H9 (cell line): ENCODE results near the gene PARP1. TPM values are rescaled to one million over a fixed set of nuclear protein-coding genes. Genes with fewer than 3 reads are reported as not detected.

Source experiments
- DNase-seq: peaks from one replicate; pipeline ENCODE4 v3.0.0-alpha.2; 2017
- H2AFZ ChIP-seq: one replicate; pipeline ENCODE4 v1.6.1; 2013; ENCODE audit warnings: mild to moderate bottlenecking, low read length, control low read depth, moderate library complexity
- H2AK5ac ChIP-seq: 2 replicates; pipeline ENCODE4 v1.6.1; 2013; ENCODE audit warnings: low read length, control low read depth, mixed read lengths; ENCODE audit not compliant: insufficient read length
- H2BK120ac ChIP-seq: one replicate; pipeline ENCODE4 v1.6.1; 2013; ENCODE audit warnings: low read depth, mild to moderate bottlenecking, low read length, control low read depth, inconsistent platforms; ENCODE audit not compliant: poor library complexity, severe bottlenecking
- H2BK12ac ChIP-seq: 2 replicates; pipeline ENCODE4 v1.6.1; 2013; ENCODE audit warnings: low read length, control low read depth, mixed read lengths, low read depth; ENCODE audit not compliant: insufficient read length
- H2BK15ac ChIP-seq: 2 replicates; pipeline ENCODE4 v1.6.1; 2013; ENCODE audit warnings: low read depth, low read length, control low read depth
- H2BK20ac ChIP-seq: one replicate; pipeline ENCODE4 v1.6.1; 2013; ENCODE audit warnings: low read depth, mild to moderate bottlenecking, low read length, control low read depth, inconsistent platforms; ENCODE audit not compliant: poor library complexity, severe bottlenecking
- H2BK5ac ChIP-seq: 2 replicates; pipeline ENCODE4 v1.6.1; 2013; ENCODE audit warnings: low read length, control low read depth, mixed read lengths; ENCODE audit not compliant: insufficient read length
- H3K14ac ChIP-seq: 2 replicates; pipeline ENCODE4 v1.6.1; 2013; ENCODE audit warnings: low read length, control low read depth; ENCODE audit not compliant: insufficient read depth
- H3K18ac ChIP-seq: 2 replicates; pipeline ENCODE4 v1.6.1; 2013; ENCODE audit warnings: low read depth, mild to moderate bottlenecking, mixed read lengths, low read length, control low read depth; ENCODE audit not compliant: insufficient read length
- H3K23ac ChIP-seq: 2 replicates; pipeline ENCODE4 v1.6.1; 2013; ENCODE audit warnings: low read length, control low read depth, mixed read lengths, low read depth; ENCODE audit not compliant: insufficient read length
- H3K23me2 ChIP-seq: 2 replicates; pipeline ENCODE4 v1.6.1; 2013; ENCODE audit warnings: low read depth, mild to moderate bottlenecking, mixed read lengths, low read length, control low read depth; ENCODE audit not compliant: insufficient read length, poor library complexity, severe bottlenecking
- H3K27ac ChIP-seq: 2 replicates; pipeline ENCODE4 v1.5.1; 2013; ENCODE audit warnings: low read length, control low read depth, mixed read lengths, low read depth; ENCODE audit not compliant: insufficient read length
- H3K27me3 ChIP-seq: 2 replicates; pipeline ENCODE4 v1.6.1; 2013; ENCODE audit warnings: low read length, control low read depth, inconsistent platforms; ENCODE audit not compliant: insufficient read depth
- H3K4ac ChIP-seq: 2 replicates; pipeline ENCODE4 v1.6.1; 2013; ENCODE audit warnings: low read depth, mild to moderate bottlenecking, control low read depth, inconsistent platforms, low read length, moderate library complexity
- H3K4me1 ChIP-seq: 2 replicates; pipeline ENCODE4 v1.6.1; 2013; ENCODE audit warnings: low read length, control low read depth, inconsistent platforms; ENCODE audit not compliant: insufficient read depth
- H3K4me2 ChIP-seq: 2 replicates; pipeline ENCODE4 v1.6.1; 2013; ENCODE audit warnings: low read length, control low read depth, mixed read lengths; ENCODE audit not compliant: insufficient read length, insufficient read depth
- H3K56ac ChIP-seq: 2 replicates; pipeline ENCODE4 v1.6.1; 2013; ENCODE audit warnings: low read depth, mild to moderate bottlenecking, mixed read lengths, low read length, control low read depth; ENCODE audit not compliant: insufficient read length
- H3K79me1 ChIP-seq: 2 replicates; pipeline ENCODE4 v1.6.1; 2013; ENCODE audit warnings: low read depth, mild to moderate bottlenecking, moderate library complexity, low read length, control low read depth, inconsistent platforms; ENCODE audit not compliant: insufficient read depth, poor library complexity, severe bottlenecking
- H3K79me2 ChIP-seq: 2 replicates; pipeline ENCODE4 v1.6.1; 2013; ENCODE audit warnings: low read length, control low read depth, inconsistent platforms; ENCODE audit not compliant: insufficient read depth
- H3K9ac ChIP-seq: 2 replicates; pipeline ENCODE4 v1.6.1; 2013; ENCODE audit warnings: low read length, control low read depth, mixed read lengths; ENCODE audit not compliant: insufficient read length; ENCODE audit errors: extremely low read depth
- H3K9me3 ChIP-seq: one replicate; pipeline ENCODE4 v1.6.1; 2013; ENCODE audit warnings: low read depth, low read length, inconsistent platforms; ENCODE audit not compliant: control insufficient read depth
- H3T11ph ChIP-seq: one replicate; pipeline ENCODE4 v1.6.1; 2013; ENCODE audit warnings: mild to moderate bottlenecking, low read length, control low read depth, inconsistent platforms
- H4K20me1 ChIP-seq: one replicate; pipeline ENCODE4 v1.6.1; 2013; ENCODE audit not compliant: control insufficient read depth, insufficient read length, insufficient read depth
- H4K5ac ChIP-seq: 2 replicates; pipeline ENCODE4 v1.6.1; 2013; ENCODE audit warnings: low read depth, mild to moderate bottlenecking, mixed read lengths, low read length, control low read depth; ENCODE audit not compliant: insufficient read length
- H4K8ac ChIP-seq: replicated peaks from 2 replicates; pipeline ENCODE4 v1.6.1; 2013; ENCODE audit warnings: low read length, control low read depth, mixed read lengths, low read depth; ENCODE audit not compliant: insufficient read length
- H4K91ac ChIP-seq: 2 replicates; pipeline ENCODE4 v1.6.1; 2013; ENCODE audit warnings: low read depth, mild to moderate bottlenecking, moderate library complexity, mixed read lengths, low read length, control low read depth; ENCODE audit not compliant: insufficient read length
- H3K27ac Mint-ChIP-seq, 3 experiments: 2 replicates in 2 of 3; 3 replicates in 1 of 3; pipeline ENCODE4 v1.8.0; 2020 to 2021; ENCODE audit warnings: mixed read lengths in 3 of 3, mild to moderate bottlenecking in 1 of 3, moderate library complexity in 1 of 3
- H3K27me3 Mint-ChIP-seq: 2 replicates; pipeline ENCODE4 v1.8.0; 2021; ENCODE audit warnings: low read depth, mild to moderate bottlenecking, moderate library complexity, mixed read lengths
- H3K36me3 Mint-ChIP-seq, 3 experiments: 2 replicates in 2 of 3; 3 replicates in 1 of 3; pipeline ENCODE4 v1.8.0; 2020 to 2021; ENCODE audit warnings: low read depth in 3 of 3, mixed read lengths in 3 of 3; ENCODE audit not compliant: insufficient read depth in 1 of 3
- H3K4me1 Mint-ChIP-seq, 2 experiments: 2 replicates each; pipeline ENCODE4 v1.8.0; 2020; ENCODE audit warnings: mixed read lengths in 2 of 2
- H3K4me3 Mint-ChIP-seq, 2 experiments: 2 replicates in 1 of 2; 3 replicates in 1 of 2; pipeline ENCODE4 v1.8.0; 2020 to 2021; ENCODE audit warnings: mild to moderate bottlenecking in 2 of 2, mixed read lengths in 2 of 2, moderate library complexity in 1 of 2
- H3K9me3 Mint-ChIP-seq, 2 experiments: 2 replicates in 1 of 2; 3 replicates in 1 of 2; pipeline ENCODE4 v1.8.0; 2020; ENCODE audit warnings: mild to moderate bottlenecking in 2 of 2, mixed read lengths in 2 of 2, moderate library complexity in 1 of 2
- WGBS: extraction: QIAGEN DNeasy Blood & Tissue Kit; methylation state at CpG from one replicate; pipeline ENCODE4 v1.1.7; 2013; ENCODE audit warnings: missing lambda C conversion rate, low lambda C conversion rate, mixed read lengths; ENCODE audit not compliant: insufficient read length; ENCODE audit errors: extremely low coverage; 5-methylcytosine and 5-hydroxymethylcytosine counted together
- total RNA-seq: library from RNA; stranded (reverse); gene quantifications from 2 replicates; pipeline ENCODE4 v1.2.1, GENCODE V29; 2021
- TF ChIP-seq, protein P1 (sequence below): fragments of 200-600 bp; sonication (generic); conservative IDR thresholded peaks from 3 replicates; pipeline ENCODE4 v1.8.0; 2021; ENCODE audit warnings: antibody characterized with exemption, mild to moderate bottlenecking

The PARP1 gene
- total RNA-seq, 1 experiment from 2014 or later: 337 TPM

- Histone ChIP-seq H3K4me1 (peaks cover 17% of the 10 kb centered on the region), H3K79me2 (peaks cover 38% of the 10 kb centered on the region; the same call in 1 of the 2 replicates), H2BK12ac (no peak overlapping the region), H3K9me3 (no peaks in the 10 kb centered on the region), H3K23me2 (peaks cover 14% of the 10 kb centered on the region), H3K23ac (no peak overlapping the region), H2BK15ac (no peak overlapping the region), H3K27ac (no peak overlapping the region), H3K27me3 (no peaks in the 10 kb centered on the region), H3K9ac (peak overlapping the region; percentile 82), H4K20me1 (no peaks in the 10 kb centered on the region), H3K4me2 (peak overlapping the region; percentile 100), H3K14ac (no peak overlapping the region), H2BK5ac (no peak overlapping the region), H2AK5ac (no peak overlapping the region), H2BK120ac (no peak overlapping the region), H2AFZ (no peak overlapping the region), H3K79me1 (peaks cover 3% of the 10 kb centered on the region), H4K8ac (no peak overlapping the region), H2BK20ac (no peak overlapping the region), H4K5ac (no peak overlapping the region), H3K18ac (no peak overlapping the region), H3K56ac (no peak overlapping the region), H3K4ac (no peak overlapping the region), H3T11ph (no peak overlapping the region), H4K91ac (no peak overlapping the region)
- TF ChIP-seq, protein P1, sequence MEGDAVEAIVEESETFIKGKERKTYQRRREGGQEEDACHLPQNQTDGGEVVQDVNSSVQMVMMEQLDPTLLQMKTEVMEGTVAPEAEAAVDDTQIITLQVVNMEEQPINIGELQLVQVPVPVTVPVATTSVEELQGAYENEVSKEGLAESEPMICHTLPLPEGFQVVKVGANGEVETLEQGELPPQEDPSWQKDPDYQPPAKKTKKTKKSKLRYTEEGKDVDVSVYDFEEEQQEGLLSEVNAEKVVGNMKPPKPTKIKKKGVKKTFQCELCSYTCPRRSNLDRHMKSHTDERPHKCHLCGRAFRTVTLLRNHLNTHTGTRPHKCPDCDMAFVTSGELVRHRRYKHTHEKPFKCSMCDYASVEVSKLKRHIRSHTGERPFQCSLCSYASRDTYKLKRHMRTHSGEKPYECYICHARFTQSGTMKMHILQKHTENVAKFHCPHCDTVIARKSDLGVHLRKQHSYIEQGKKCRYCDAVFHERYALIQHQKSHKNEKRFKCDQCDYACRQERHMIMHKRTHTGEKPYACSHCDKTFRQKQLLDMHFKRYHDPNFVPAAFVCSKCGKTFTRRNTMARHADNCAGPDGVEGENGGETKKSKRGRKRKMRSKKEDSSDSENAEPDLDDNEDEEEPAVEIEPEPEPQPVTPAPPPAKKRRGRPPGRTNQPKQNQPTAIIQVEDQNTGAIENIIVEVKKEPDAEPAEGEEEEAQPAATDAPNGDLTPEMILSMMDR: no peak
- no CpG with 5 or more reads among the region's 4 CpGs for whole genome bisulfite sequencing
- peaks cover 45 to 48% of the 10 kb centered on the region in 2 experiments for H3K4me1 Mint-ChIP-seq
- peaks cover 3 to 6% (median 6%) of the 10 kb centered on the region in 3 experiments; a peak in 6 of 7 replicates for H3K36me3 Mint-ChIP-seq
- no peaks in the 10 kb centered on the region; a peak in 1 of 5 replicates for H3K9me3 Mint-ChIP-seq
- no peak for DNase-seq
- H3K4me3 Mint-ChIP-seq: peak overlapping the region; percentile 96 to 98
- peak overlapping the region; percentile 90 to 97 (median 95); a peak in 6 of 7 replicates for H3K27ac Mint-ChIP-seq
- H3K27me3 Mint-ChIP-seq: no peaks in the 10 kb centered on the region; the same call in 1 of the 2 replicates
Measured at GRCh38 chr1:226407199-226407496, 745 bp downstream of the PARP1 start.
